GM23338 (cell line): Measurements from ENCODE around the gene IL22RA1.

ENCODE experiments used
- CREB1 ChIP-seq: fragments of 250-450 bp; sonication (Bioruptor Pico); IDR thresholded peaks from 2 replicates; pipeline ENCODE4 v1.5.0; 2020; ENCODE audit warnings: low read depth, mild to moderate bottlenecking, moderate library complexity
- CTCF ChIP-seq, 2 experiments: fragments of 200-600 bp in 1 of 2; sonication (generic) in 1 of 2; conservative IDR thresholded peaks; 2 replicates each; pipeline versions ENCODE4 v1.5.1 to v1.6.1; 2016 to 2017; ENCODE audit warnings: antibody characterized with exemption in 2 of 2, low read depth in 2 of 2, mild to moderate bottlenecking in 2 of 2, moderate library complexity in 1 of 2
- EZH2 ChIP-seq: fragments of 200-600 bp; sonication (generic); IDR thresholded peaks from one replicate; pipeline ENCODE4 v1.8.0; 2017; ENCODE audit warnings: antibody characterized with exemption, mild to moderate bottlenecking, low read depth; ENCODE audit not compliant: unreplicated experiment
- EZH2phosphoT487 ChIP-seq: fragments of 200-600 bp; sonication (generic); IDR thresholded peaks from one replicate; pipeline ENCODE4 v1.8.1; 2018; ENCODE audit warnings: antibody characterized with exemption; ENCODE audit not compliant: unreplicated experiment
- JUNB ChIP-seq: IDR thresholded peaks from one replicate; pipeline ENCODE4 v1.6.1; 2016; ENCODE audit warnings: antibody characterized with exemption; ENCODE audit not compliant: unreplicated experiment
- NANOG ChIP-seq: IDR thresholded peaks from 2 replicates; pipeline ENCODE4 v1.6.1; 2016; ENCODE audit warnings: antibody characterized with exemption, borderline replicate concordance
- POLR2AphosphoS5 ChIP-seq: IDR thresholded peaks from 2 replicates; pipeline ENCODE4 v1.6.1; 2016; ENCODE audit warnings: antibody characterized with exemption, low read depth
- ZNF114 ChIP-seq: fragments of 250-450 bp; sonication (Bioruptor Pico); IDR thresholded peaks from 2 replicates; pipeline ENCODE4 v1.5.0; 2020; ENCODE audit warnings: mild to moderate bottlenecking, moderate library complexity
- ZNF331 ChIP-seq: fragments of 250-450 bp; sonication (Bioruptor Pico); IDR thresholded peaks from 2 replicates; pipeline ENCODE4 v1.5.0; 2020; ENCODE audit warnings: low read depth, mild to moderate bottlenecking, moderate library complexity
- TF ChIP-seq, protein P1 (sequence below): IDR thresholded peaks from one replicate; pipeline ENCODE4 v1.6.1; 2018; ENCODE audit warnings: antibody characterized with exemption; ENCODE audit not compliant: unreplicated experiment

- no peak for TF ChIP-seq CTCF (conservative IDR thresholded peaks at IDR 0.05; ENCODE audit: low read depth in 2 of 2)
- no peak for TF ChIP-seq EZH2
- TF ChIP-seq POLR2AphosphoS5, result no peak
- TF ChIP-seq ZNF331 (CRISPR knock-in tag), result no peak
- TF ChIP-seq, protein P1, sequence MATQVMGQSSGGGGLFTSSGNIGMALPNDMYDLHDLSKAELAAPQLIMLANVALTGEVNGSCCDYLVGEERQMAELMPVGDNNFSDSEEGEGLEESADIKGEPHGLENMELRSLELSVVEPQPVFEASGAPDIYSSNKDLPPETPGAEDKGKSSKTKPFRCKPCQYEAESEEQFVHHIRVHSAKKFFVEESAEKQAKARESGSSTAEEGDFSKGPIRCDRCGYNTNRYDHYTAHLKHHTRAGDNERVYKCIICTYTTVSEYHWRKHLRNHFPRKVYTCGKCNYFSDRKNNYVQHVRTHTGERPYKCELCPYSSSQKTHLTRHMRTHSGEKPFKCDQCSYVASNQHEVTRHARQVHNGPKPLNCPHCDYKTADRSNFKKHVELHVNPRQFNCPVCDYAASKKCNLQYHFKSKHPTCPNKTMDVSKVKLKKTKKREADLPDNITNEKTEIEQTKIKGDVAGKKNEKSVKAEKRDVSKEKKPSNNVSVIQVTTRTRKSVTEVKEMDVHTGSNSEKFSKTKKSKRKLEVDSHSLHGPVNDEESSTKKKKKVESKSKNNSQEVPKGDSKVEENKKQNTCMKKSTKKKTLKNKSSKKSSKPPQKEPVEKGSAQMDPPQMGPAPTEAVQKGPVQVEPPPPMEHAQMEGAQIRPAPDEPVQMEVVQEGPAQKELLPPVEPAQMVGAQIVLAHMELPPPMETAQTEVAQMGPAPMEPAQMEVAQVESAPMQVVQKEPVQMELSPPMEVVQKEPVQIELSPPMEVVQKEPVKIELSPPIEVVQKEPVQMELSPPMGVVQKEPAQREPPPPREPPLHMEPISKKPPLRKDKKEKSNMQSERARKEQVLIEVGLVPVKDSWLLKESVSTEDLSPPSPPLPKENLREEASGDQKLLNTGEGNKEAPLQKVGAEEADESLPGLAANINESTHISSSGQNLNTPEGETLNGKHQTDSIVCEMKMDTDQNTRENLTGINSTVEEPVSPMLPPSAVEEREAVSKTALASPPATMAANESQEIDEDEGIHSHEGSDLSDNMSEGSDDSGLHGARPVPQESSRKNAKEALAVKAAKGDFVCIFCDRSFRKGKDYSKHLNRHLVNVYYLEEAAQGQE, result no peak
- no peak for TF ChIP-seq CREB1
- TF ChIP-seq EZH2phosphoT487, result no peak
- no peak for TF ChIP-seq ZNF114 (CRISPR knock-in tag)
- TF ChIP-seq JUNB, result no peak
- TF ChIP-seq NANOG, result no peak
Measured at GRCh38 chr1:24130385-24130784, 12.6 kb downstream of the IL22RA1 start.
